GM20000 (cell line): Measurements from ENCODE around the gene APOLD1.
"Not testable (repeated sequence)": the region's sequence is repeated elsewhere in the genome, so short reads cannot be mapped to it uniquely, and the experiment has no call there.

Source experiments
- DNase-seq: peaks from one replicate; pipeline ENCODE4 v3.0.0; 2012; ENCODE audit warnings: low spot score
- CTCF ChIP-seq: IDR thresholded peaks from 2 replicates; pipeline ENCODE4 v1.5.1; 2012; ENCODE audit warnings: mild to moderate bottlenecking, control low read depth; ENCODE audit errors: extremely low read depth, missing control alignments

Gene APOLD1

GRCh38 chr12:12794686-12795085 is 9.2 kb downstream of the APOLD1 start:
- DNase-seq, result no peak
- no peak for TF ChIP-seq CTCF

GRCh38 chr12:12796171-12796570 is 10.7 kb downstream of the APOLD1 start:
- TF ChIP-seq CTCF, result no peak
- no peak for DNase-seq

GRCh38 chr12:12796928-12797793 is 11.7 kb downstream of the APOLD1 start:
- no peak for TF ChIP-seq CTCF
- no peak for DNase-seq

GRCh38 chr12:12797794-12798152 is 12.3 kb downstream of the APOLD1 start:
- no peak for DNase-seq
- no peak for TF ChIP-seq CTCF

GRCh38 chr12:12798480-12798879 is 13.0 kb downstream of the APOLD1 start:
- no peak for TF ChIP-seq CTCF
- no peak for DNase-seq

GRCh38 chr12:12799163-12799920 is 13.9 kb downstream of the APOLD1 start:
- DNase-seq, result no peak
- TF ChIP-seq CTCF, result no peak

- TF ChIP-seq CTCF, result no peak
- no peak for DNase-seq
Measured at GRCh38 chr12:12800406-12801180, 15.1 kb downstream of the APOLD1 start.

- DNase-seq, result not testable (repeated sequence)
Measured at GRCh38 chr12:12801656-12802055, 16.2 kb downstream of the APOLD1 start.
